ENCODE measurements around the gene KCNQ5.

- TF ChIP-seq CTCF (conservative IDR thresholded peaks at IDR 0.05 in 1 of 2, IDR thresholded peaks at IDR 0.05 in 1 of 2; ENCODE audit: low read depth in 1 of 2, low read length in 2 of 2) (no peak), EZH2 (IDR thresholded peaks at IDR 0.05; ENCODE audit: low read length, missing control alignments) (no peak)
Observed at GRCh38 chr6:72677740-72678139, 55.9 kb downstream of the KCNQ5 start.
